B cell (primary cell): ENCODE results near the gene SELENOH.

Source experiments
- CTCF ChIP-seq: fragments of 200-600 bp; IDR thresholded peaks from one replicate; pipeline ENCODE4 v1.8.0; 2022; ENCODE audit warnings: antibody characterized with exemption, mild to moderate bottlenecking
- EZH2 ChIP-seq: IDR thresholded peaks from 2 replicates; pipeline ENCODE4 v1.6.1; 2012; ENCODE audit warnings: borderline replicate concordance, low read depth, mild to moderate bottlenecking, moderate library complexity, low read length; ENCODE audit not compliant: insufficient read depth, poor library complexity, severe bottlenecking

DNA sequence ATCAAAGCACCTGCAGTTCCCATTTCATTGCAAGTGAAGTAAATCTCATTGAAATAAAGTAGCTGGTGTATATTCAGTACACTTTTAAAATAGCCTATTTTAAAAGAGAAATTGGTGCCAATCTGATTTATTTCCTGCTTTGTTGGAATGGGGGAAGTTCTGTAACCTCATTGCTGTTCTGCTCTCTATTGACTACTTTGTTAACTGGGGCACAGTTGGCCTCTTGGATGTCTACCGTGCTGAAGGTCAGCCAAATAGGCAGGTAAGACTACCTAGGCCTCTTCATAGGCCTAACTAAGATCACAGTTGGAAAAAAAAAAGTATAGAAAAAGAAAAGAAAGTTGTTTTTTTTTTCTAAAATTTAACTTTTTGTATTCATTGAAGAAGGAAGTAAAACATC, 29.5 kb downstream of the SELENOH start:
- TF ChIP-seq EZH2 (no peak), CTCF (no peak)
